Fibroblast of the conjunctiva (primary cell): ENCODE results near the gene RUNX1.

Experiments used
- DNase-seq: peaks from one replicate; pipeline ENCODE4 v3.0.0-alpha.2; 2010; ENCODE audit warnings: low read depth

RUNX1 gene

GRCh38 chr21:34923626-34924025, 125.5 kb downstream of the RUNX1 start:
- no peak for DNase-seq

- DNase-seq: no peak
These were observed 125.9 kb downstream of the RUNX1 start for GRCh38 chr21:34923202-34923601.

- no peak for DNase-seq
These were observed 126.6 kb downstream of the RUNX1 start for GRCh38 chr21:34922479-34922878.

- DNase-seq: no peak
These were observed 128.0 kb downstream of the RUNX1 start for GRCh38 chr21:34921151-34921550.

GRCh38 chr21:34919406-34919805, 129.7 kb downstream of the RUNX1 start:
- no peak for DNase-seq

GRCh38 chr21:34916446-34916845, 132.7 kb downstream of the RUNX1 start:
- DNase-seq: no peak

GRCh38 chr21:34915364-34915841, 133.7 kb downstream of the RUNX1 start:
- no peak for DNase-seq

- no peak for DNase-seq
These were observed 134.9 kb downstream of the RUNX1 start for GRCh38 chr21:34914239-34914638.

- no peak for DNase-seq
These were observed 135.3 kb downstream of the RUNX1 start for GRCh38 chr21:34913811-34914210.

GRCh38 chr21:34912022-34912945, 136.8 kb downstream of the RUNX1 start:
- DNase-seq: no peak

GRCh38 chr21:34911360-34911759, 137.7 kb downstream of the RUNX1 start:
- DNase-seq: no peak

- DNase-seq: no peak
These were observed 138.7 kb downstream of the RUNX1 start for GRCh38 chr21:34910396-34910795.

- DNase-seq: no peak
These were observed 139.4 kb downstream of the RUNX1 start for GRCh38 chr21:34909492-34910292.

- DNase-seq: no peak
These were observed 140.6 kb downstream of the RUNX1 start for GRCh38 chr21:34908419-34909055.

GRCh38 chr21:34907461-34908418, 141.4 kb downstream of the RUNX1 start:
- no peak for DNase-seq

GRCh38 chr21:34906401-34906800, 142.7 kb downstream of the RUNX1 start:
- no peak for DNase-seq

GRCh38 chr21:34905218-34905537, 143.9 kb downstream of the RUNX1 start:
- no peak for DNase-seq

GRCh38 chr21:34904526-34905217, 144.4 kb downstream of the RUNX1 start:
- DNase-seq: no peak

- no peak for DNase-seq
These were observed 148.7 kb downstream of the RUNX1 start for GRCh38 chr21:34900376-34900775.

- DNase-seq: no peak
These were observed 149.3 kb downstream of the RUNX1 start for GRCh38 chr21:34899760-34900159.

GRCh38 chr21:34899302-34899701, 149.8 kb downstream of the RUNX1 start:
- no peak for DNase-seq
